ENCODE data around the gene TTC33.

TTC33 gene

GRCh38 chr5:40503439-40503838 is 252.3 kb downstream of the TTC33 start:
- no peak for DNase-seq

- peak in 1 of 2 experiments; percentile 4 for DNase-seq
These were observed 253.0 kb downstream of the TTC33 start for GRCh38 chr5:40502736-40503135.

GRCh38 chr5:40501711-40502444 is 253.9 kb downstream of the TTC33 start:
- DNase-seq: no peak

GRCh38 chr5:40499518-40500273 is 256.1 kb downstream of the TTC33 start:
- no peak for DNase-seq

- DNase-seq: no peak
These were observed 256.8 kb downstream of the TTC33 start for GRCh38 chr5:40499007-40499406.

GRCh38 chr5:40497573-40497972 is 258.2 kb downstream of the TTC33 start:
- no peak for DNase-seq

- no peak for DNase-seq
These were observed 260.5 kb downstream of the TTC33 start for GRCh38 chr5:40495237-40495635.

- DNase-seq: no peak
These were observed 261.0 kb downstream of the TTC33 start for GRCh38 chr5:40494631-40495236.

- peak; percentile 63 to 72 for DNase-seq
These were observed 263.7 kb downstream of the TTC33 start for GRCh38 chr5:40492056-40492455.

GRCh38 chr5:40491644-40492043 is 264.1 kb downstream of the TTC33 start:
- DNase-seq: no peak

GRCh38 chr5:40490464-40491111 is 265.2 kb downstream of the TTC33 start:
- peak; percentile 56 to 60 for DNase-seq

GRCh38 chr5:40489421-40489820 is 266.3 kb downstream of the TTC33 start:
- DNase-seq: no peak

GRCh38 chr5:40486437-40487275 is 269.1 kb downstream of the TTC33 start:
- peak; percentile 40 to 60 for DNase-seq

GRCh38 chr5:40485021-40485998 is 270.5 kb downstream of the TTC33 start:
- DNase-seq: peak; percentile 37 to 44

GRCh38 chr5:40484495-40484894 is 271.3 kb downstream of the TTC33 start:
- peak in 1 of 2 experiments; percentile 17 for DNase-seq

GRCh38 chr5:40483316-40483715 is 272.4 kb downstream of the TTC33 start:
- no peak for DNase-seq

GRCh38 chr5:40481241-40481640 is 274.5 kb downstream of the TTC33 start:
- DNase-seq: no peak

- no peak for DNase-seq
These were observed 275.4 kb downstream of the TTC33 start for GRCh38 chr5:40480392-40480791.

- DNase-seq: no peak
These were observed 275.8 kb downstream of the TTC33 start for GRCh38 chr5:40479939-40480338.

- no peak for DNase-seq
These were observed 277.0 kb downstream of the TTC33 start for GRCh38 chr5:40478766-40479165.

All from AML-193 (cell line).